Activated T-cell treated with anti-CD3 and anti-CD28 coated beads for 1 hour (primary cell): Measurements from ENCODE around the gene GLYATL1.

Experiments used
- DNase-seq: peaks from one replicate; pipeline ENCODE4 v3.0.0-alpha.2; 2020; ENCODE audit warnings: low read depth

GLYATL1 gene, protein sequence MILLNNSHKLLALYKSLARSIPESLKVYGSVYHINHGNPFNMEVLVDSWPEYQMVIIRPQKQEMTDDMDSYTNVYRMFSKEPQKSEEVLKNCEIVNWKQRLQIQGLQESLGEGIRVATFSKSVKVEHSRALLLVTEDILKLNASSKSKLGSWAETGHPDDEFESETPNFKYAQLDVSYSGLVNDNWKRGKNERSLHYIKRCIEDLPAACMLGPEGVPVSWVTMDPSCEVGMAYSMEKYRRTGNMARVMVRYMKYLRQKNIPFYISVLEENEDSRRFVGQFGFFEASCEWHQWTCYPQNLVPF

DNA sequence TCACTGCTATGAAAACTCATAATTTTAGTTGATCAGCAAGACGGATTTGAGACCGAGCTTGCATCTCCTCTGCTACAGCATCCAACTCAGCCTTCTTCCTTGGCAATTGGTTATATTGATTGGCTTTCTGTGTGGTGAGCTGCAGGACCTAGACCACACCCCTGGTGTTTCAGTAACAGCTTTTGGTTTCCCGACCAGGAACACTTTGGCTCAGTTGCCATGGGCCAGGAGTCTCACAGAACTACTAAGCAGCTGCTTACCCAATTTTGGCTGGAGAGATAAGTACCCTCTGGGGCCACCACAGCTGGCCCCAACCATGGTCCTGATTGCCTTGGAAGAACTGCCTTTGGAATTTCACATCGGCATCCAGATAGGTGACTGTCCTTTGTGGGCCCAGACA is at the start of gene GLYATL1:
TSS of gene GLYATL1 (plus strand) at position 212 of the 400 bp plus-strand sequence. CDS start 7,600 bp downstream, outside the sequence.
- no peak for DNase-seq

DNA sequence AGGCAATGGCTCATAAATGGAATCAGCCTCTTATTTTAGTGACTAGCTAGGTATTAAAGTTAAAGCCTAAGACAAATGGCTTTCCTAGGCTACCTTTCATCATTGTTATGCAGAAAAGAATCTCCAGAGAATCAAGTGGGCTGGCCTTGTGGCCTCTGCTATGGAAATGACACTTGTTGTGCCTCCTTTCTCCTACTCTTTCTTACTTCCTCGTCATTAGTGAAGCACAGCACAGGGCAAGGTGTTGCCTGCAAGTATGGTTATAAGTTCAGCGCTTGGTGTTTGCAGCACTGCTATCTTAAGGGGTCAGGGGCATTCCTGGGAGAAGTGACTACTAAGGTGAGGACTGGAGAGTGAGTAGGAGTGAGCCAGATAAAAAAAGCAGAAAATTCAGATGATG is 45.4 kb upstream of the GLYATL1 start:
- DNase-seq = no peak

DNA sequence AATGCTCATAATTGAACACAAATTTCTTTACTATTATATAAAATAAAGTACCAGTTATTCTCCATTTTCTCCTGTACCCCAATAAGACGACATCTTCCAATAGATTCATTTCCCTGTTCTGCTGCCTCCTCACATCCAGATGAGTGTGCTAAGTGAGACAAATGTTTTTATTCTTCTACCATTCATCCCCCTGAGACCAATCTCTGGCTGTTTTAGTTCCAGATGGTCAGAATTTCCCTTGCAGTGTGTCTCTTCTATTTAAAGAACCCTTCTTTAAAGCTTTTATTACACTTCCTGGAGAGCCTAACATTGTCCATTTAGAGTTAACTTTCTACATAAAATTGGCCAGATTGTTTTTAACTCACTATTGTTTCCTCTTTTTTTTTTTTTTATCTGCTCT is 41.2 kb upstream of the GLYATL1 start:
- no peak for DNase-seq

DNA sequence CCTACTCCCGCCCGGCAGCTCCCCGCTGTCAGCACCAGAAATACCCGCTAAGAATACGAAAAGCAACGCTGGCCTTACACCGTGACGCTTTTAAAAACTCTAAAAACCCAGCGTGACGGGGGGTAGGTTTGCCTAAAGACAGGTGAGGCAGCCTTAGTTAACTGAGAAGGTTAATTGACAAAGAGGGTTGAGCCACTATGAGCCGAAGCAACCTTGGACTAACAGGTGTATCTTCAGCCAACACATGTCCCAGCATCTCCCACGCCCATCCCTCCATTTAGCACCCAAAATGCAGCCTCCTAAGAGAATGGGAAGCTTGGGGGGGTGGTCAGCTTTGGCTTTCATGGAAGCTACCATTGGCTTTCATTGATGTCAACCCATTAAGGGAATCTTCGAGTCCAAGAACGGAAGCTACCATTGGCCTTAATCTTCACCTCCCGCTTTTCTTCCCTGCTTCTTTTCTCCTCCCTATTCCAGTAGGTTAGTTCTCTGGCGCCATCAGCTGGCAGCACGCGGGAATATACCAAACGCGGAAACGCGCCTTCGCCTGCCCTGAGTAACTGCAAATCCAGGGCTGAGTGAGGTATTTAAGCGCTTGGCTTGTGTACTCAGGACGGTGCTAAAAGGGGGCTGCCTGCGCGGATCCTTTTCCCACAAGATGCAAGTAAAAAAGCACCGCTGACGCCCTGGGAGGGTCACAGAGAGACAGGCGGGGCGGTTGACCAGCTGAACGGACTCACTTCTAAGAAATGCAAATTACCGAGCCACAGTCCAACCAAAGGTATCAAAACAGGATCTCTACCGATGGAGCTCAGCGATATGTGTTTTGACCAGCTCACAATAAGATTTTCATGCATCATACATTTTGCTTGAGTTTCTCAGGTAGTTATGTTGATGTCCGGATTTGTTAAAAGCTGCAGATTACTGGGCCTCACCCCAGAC is 38.5 kb upstream of the GLYATL1 start:
- no peak for DNase-seq

DNA sequence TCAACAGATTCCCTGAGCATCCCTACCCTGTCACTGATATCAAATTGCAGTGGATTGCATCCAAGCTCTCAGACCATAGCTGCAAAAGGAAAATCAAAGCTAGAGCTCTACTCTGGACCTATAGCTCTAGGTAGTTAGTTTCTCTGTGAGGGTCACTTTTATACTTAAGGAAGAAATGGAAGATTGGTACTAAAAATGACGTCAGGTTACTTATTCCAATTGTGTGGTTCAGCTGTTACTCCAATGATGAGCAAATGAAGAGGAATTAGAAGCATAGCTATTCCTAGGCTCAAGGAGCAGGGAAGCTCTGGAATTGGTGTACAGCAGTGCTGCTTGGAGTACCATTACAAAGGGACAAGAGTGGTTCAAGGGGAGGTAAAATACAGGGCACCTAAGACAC is 36.4 kb upstream of the GLYATL1 start:
- DNase-seq = no peak

DNA sequence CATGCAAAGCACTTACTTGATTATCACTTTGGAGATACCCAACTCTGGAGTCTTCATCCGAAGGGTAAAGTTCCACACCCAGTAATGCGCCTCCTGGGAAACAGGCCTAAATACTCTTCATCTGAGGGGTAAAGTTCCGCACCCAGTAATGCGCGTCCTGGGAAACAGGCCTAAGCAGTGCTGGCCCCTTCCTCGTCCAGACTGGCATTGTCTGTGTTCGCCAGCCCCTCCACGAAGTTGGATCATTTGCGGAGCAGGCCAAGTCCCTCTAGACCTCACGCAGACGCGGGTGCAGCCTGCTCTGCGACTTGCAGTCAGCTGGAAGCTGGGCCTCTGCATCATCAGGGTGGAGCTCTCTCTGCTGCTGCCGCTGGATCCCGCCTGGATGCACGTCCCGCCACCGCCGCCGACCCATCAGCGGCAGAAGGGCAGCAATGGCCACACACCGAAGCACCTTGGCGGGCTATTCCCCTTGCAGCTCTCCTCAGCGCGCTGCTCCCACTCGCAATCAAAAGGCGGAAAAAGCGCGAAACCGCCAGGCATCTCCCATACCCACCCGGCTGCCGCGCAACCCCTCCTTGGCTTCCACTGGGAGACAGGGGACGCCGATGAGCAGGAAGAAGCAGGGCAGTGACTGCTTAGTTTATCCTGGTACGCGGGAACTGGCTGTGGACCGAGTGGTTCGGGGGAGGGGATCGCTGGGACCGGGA is 34.1 kb upstream of the GLYATL1 start:
- no peak for DNase-seq

DNA sequence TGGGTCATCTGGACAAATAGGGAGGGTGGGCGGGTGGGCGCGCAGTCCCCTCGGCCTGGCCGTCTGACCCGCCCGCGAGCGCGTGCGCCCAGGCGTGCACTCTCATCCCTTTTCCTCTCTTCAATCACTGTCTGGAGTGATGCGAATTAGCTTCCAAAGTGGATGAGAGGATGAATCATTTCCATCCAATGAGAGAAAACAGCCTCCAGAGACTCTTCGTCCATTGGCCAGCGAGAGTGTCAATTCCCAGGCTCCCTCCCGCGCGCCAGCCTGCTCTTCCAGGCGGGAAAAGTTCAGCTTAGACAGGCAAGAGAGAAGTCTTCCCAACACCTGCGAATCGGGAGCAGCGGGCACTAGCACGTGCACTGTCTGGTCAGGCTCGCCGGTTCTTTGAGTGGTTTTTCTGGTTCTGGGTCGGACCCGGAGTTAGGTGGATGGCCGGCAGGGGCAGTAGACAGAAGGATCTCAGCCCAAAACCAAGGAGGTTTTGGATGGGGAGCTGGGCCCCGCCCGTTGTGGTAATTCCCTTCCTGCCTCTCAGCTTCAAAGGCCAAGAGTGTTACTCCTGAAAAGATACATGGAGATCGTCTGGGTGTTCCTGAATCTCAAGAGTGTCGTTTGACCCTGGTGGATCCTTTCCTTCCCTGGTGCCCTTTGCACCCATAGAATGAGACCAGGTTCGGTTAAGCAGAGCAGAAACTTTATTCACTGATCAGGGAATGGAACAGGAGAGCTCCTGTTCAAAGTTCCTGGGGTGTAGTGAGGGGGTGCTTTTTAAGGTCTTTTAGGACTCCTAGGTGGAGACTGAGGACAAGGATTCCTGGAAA is 33.4 kb upstream of the GLYATL1 start:
- no peak for DNase-seq

DNA sequence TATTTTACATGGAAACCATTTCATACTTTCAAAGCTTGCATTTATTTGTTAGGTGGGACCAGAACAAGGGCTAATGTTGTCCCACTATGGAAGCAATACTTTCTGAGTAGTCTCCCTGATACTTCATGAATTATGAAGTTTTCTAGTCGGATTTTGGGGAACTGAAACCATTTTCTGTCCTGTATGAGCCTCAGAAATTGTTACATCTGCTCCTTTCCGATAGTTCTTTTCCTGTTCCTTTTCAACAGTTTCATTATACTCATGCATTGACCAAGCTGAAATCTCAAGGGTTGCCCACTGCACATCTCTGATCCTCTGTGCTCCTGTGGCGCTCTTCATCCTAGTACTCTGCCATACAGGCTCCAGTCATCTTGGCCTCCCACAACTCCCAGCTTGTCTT is 31.5 kb upstream of the GLYATL1 start:
- DNase-seq = no peak

DNA sequence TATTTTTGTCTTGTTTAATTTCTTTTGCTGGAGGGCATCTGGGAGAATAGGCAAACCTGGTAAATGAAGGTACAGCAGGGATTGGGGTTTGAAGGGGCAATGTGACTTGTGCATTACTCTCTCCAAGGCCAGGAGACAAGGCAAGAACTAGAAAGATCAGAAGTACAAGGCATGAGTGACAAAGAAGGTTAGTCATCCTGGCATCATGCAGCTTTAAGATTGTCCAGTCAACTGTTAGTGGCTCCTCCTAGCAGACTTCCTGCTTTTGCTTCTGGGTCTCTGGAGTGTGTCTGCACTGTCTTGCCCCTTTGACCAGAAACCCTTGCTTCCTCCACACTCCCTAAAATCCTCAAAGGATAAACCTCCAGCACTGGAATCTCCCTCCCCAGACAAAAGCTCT is 27.2 kb upstream of the GLYATL1 start:
- DNase-seq = no peak

DNA sequence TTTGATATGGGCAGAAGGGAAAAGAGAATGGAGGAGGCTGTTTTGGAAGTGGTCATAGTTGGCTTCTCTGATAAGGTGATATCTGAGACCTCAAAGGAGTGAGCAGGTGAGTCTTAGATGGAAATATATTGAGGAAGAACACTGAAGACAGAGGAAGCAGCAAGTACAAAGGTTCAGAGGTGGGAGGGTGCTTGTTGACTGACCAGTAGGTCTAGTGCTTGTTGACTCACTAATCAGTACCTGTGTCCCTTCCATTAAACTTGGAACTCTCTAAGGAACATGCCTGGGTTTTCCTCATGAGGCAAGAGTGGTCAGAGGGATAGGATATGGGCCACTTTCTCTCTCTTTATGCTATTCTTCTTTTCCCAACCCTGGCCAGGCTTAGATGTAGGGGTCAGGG is 25.6 kb upstream of the GLYATL1 start:
- no peak for DNase-seq

DNA sequence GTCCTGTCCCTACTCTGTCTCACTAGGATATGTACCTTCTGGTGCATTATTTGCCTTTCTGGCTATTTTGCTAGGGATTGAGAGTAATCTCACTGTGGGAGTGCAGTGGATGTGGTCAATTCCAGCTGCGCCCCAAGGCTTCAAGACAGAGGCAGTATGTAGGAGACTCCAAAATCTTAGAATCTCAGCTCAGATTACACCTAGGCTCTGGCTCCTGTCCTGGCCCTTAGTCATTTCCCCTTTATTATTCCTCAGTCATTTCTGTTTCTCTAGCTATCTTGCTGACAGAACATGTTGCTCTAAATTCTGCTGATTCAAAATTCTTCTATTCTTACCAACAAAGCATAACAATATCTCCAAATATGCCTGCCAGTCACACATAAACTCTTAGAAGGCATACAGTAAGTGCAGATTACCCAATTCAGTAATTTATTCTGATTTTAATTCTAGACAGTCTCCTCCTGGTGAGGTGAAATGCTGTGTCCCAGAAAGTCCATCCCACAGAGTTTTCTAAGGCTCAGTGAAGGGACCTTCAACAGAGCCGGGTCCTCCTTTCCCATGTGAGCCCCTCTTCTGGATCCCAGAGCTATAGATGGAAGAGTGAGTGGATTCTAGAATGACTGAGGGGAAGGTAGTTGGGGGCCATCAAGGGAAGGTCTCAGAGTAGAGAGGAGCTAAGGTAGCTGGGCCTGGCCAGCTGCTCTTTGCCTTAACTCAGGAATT is 24.3 kb upstream of the GLYATL1 start:
- DNase-seq = no peak

DNA sequence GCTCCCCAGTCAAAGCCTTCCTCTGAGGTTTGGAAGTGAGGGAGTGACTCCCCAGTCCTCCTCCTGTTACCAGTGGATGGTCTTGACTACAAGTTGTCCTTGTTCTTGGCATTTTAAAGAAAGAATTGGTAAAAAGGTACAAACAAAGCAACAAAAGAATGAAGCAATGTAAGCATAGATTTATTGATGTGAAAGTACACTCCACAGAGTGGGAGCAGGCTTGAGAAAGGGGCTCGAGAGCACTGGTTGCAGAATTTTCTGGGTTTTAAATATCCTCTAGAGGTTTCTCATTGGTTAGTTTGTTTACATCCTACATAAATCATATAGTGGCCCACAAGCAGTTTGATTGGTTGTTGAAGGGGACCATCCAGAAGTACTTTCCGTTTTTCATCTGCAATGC is 22.7 kb upstream of the GLYATL1 start:
- DNase-seq = no peak

DNA sequence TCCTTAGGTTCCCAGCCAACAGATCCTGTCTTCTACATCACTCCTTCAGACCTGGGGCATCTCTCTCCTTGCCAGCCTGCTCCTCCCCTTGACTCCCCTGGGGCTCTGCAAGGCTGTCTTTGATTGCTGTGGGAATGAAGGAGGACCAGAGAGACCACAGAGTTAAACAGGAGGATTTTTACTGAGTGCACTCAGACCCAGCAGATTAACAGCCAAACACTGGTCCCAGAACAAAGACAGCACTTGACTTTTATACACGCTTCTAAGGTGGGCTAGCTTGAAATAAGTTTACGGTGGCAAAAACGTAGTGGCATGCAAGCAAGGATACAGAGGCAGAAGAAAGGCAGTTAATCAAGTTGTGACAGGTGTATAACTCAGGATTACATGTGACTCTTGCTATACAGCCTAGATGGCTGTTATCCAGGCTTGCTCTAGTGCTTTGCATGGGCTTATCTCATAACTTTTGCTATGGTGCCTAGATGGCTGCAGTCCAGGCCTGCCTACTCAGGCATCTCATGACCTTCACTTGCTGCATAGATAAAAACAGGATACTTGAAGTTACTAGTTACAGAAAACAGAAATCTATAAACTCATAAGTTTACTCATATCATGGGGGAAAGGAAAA is 22.0 kb upstream of the GLYATL1 start:
- DNase-seq = no peak

DNA sequence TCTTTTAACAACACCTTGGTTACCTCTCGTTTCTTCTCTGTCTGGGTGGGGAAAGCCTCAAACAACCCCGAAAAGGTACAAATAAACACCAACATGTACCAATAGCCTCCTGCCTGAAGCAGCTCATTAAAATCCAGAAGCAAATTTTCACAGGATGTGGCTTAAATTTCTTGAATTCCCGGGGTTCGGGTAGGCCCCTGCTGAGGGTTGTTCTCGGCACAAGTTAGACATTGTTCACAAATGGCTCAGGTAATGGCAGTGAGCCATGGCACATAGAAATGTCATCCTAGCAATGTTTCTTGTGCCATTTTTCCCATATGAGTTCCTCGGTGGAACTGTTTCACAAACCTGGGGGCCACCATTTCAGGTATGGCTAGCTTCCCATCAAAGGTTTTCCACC is 19.7 kb upstream of the GLYATL1 start:
- DNase-seq = no peak

DNA sequence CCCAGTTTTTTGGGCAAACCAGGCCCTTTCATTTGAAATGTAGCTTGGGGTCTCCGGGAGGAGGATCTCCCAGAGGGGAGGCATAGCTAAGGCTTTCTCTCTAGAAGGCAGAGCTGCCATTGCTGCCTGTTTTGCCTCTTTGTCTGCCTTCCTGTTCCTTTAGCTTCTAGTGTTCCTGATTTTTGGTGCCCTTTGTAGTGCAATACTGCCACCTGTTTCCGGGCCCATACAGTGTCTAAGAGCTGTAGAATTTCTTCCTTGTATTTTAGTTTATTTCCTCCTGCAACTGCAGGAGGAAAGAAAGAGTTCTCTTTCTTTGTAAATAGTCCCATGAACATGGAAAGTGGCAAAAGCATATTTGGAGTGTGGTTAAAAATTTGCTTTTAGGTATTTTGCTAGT is 19.3 kb upstream of the GLYATL1 start:
- DNase-seq = no peak

DNA sequence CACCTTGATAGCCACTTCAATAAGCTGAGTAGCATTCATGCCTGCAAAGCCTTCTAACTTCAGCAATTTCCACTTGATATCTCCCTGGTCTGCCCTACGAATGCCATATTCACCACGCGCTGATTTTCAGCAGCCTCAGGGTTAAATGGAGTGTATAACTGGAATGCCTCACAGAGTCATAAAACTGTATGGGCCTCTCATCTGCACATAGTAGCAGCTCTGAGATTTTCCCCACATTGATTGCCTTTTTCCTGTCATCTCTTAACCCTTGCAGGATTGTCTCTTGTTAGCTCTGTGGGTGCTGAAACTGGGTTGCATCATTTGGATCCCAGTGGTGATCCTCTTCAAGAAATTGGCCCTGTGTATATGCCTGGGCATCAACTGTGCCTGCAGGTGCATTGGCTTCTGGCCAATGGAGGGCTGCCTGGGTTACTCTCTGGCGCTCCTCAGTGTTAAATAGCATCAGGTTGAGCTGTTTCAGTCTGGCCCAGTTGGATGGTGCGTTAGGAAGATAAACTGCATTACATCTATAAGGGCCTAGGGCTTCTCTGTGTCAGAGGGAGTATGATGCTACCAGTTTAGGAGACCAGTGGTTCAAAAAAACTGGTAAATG is 17.4 kb upstream of the GLYATL1 start:
- DNase-seq = no peak

DNA sequence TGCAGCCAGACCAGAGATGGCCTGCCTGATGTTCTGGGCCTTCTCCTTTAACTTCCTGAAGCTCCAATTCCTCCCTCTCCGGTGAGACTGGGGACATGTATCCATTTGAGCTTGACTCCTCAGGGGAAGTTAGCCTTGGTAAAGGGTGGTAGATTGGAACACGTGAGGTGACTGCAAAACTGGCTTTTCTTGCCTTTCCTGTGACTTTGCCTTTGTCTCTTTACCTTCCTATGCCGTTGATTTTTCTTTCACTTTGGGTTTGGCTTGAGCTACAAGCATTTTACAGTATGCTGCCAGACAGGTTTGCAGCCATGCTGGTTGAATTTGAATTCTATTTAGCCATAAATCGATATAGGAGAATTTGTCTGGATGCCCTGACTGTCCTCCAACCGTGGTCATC is 16.8 kb upstream of the GLYATL1 start:
- no peak for DNase-seq

DNA sequence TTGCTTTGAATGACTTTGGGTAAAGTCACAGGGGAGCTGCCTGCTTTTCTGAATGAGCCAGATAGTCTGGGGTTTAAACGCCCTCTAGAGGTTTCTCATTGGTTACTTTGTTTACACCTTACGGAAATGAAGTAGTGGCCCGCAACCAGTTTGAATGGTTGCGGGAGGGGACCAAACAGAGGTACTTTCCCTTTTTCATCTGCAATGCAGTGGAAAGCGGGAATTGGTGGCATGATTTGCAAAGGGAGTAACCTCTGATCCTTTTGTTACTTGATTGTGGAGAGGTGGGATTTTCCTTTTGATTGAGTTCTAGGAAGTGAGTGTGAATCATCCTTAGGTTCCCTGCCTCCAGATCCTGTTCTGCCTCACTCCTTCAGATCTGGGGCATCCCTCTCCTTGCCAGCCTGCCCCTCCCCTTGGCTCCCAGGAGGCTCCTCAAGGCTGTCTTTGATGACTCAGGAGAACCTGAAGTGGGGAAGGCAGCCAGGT is 15.9 kb upstream of the GLYATL1 start:
- no peak for DNase-seq

DNA sequence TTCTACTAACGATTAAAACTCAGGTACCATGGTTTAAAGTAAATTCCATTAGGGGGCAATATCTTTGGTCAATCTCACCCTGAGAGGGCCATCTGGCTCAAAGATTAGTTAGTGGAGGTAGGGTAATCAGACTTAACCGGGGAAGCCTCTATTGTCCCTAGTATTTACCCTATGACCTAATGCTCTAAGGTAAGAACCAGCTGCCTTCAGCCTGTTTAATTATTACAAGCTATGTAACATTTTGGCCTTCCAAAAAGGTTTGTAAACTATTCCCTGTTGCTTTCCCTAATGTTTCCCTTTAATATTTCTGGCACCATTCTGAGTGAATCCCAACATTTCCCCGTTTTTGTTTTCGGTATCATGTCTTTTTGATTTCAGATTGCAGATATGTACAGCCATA is 15.1 kb upstream of the GLYATL1 start:
- no peak for DNase-seq

DNA sequence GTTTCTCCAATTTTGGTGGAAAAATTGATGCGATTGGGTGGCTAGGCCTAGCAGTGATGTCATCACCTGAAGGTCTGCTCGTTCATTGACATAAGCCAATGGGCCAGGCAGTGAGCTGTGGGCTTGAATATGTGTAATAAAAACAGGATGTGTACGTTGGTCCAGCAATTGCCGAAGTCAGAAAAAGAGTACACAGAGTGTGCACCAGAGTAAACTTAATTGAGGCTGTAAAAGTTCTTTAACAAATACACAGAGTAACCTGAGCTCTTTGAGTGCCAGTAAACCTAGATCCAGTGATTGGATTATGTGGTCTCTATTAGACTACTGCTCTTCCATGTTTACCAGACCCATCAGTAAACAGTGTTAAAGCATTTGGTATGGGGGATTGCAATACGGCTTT is 13.0 kb upstream of the GLYATL1 start:
- DNase-seq = no peak
